BLaER1 (cell line): Measurements from ENCODE around the gene PALD1.
A peak's percentile ranks its signal among the peaks of the same experiment; 100 is the strongest.
"Not testable (repeated sequence)": the region's sequence is repeated elsewhere in the genome, so short reads cannot be mapped to it uniquely, and the experiment has no call there.

Source experiments
- H3K27ac ChIP-seq: shearing (Covaris generic); formaldehyde crosslinking; 2 replicates; pipeline ENCODE4 v1.8.1; 2022
- H3K27me3 ChIP-seq: shearing (Covaris generic); formaldehyde crosslinking; 2 replicates; pipeline ENCODE4 v1.8.1; 2022
- H3K36me3 ChIP-seq: shearing (Covaris generic); formaldehyde crosslinking; 2 replicates; pipeline ENCODE4 v1.8.1; 2022
- H3K4me1 ChIP-seq: shearing (Covaris generic); formaldehyde crosslinking; 2 replicates; pipeline ENCODE4 v1.8.1; 2022
- H3K4me2 ChIP-seq: shearing (Covaris generic); formaldehyde crosslinking; 2 replicates; pipeline ENCODE4 v1.8.1; 2022
- H3K4me3 ChIP-seq: shearing (Covaris generic); formaldehyde crosslinking; 2 replicates; pipeline ENCODE4 v1.8.1; 2022
- H3K9ac ChIP-seq: shearing (Covaris generic); formaldehyde crosslinking; 2 replicates; pipeline ENCODE4 v1.8.1; 2022
- H3K9me3 ChIP-seq: shearing (Covaris generic); formaldehyde crosslinking; 2 replicates; pipeline ENCODE4 v1.8.1; 2022
- H4K20me1 ChIP-seq: shearing (Covaris generic); formaldehyde crosslinking; 2 replicates; pipeline ENCODE4 v1.8.1; 2022
- Cebpa-rat ChIP-seq: shearing (Covaris generic); IDR thresholded peaks from 2 replicates; pipeline ENCODE4 v1.8.1; 2022

The PALD1 gene

DNA sequence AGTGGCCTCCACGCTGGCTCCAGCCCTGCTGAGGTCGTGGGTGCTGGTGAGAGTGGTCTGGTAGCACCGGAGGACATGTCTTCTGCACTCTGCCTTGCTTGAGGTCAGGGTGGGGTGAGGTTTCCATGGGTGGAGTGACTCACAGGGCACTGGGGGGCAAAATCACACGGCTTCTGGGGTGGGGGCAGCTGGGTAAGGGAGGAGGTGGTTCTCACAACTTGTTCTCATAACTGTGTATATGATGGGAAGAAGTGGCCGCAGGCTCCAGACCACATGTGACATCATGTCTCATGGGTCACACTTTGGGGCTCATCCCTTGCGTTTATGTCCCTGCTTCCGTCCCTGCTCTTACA lies 124.9 kb downstream of the PALD1 start:
- no peaks in the 10 kb centered on the region for H3K27me3 ChIP-seq
- TF ChIP-seq Cebpa-rat, result no peak
- peaks cover 34% of the 10 kb centered on the region for H3K4me1 ChIP-seq
- H3K4me3 ChIP-seq, result no peak overlapping the region
- H3K27ac ChIP-seq, result peak overlapping the region; percentile 23; the same call in 1 of the 2 replicates
- H3K9ac ChIP-seq, result no peak overlapping the region
- peak overlapping the region; percentile 68 for H3K4me2 ChIP-seq
- no peaks in the 10 kb centered on the region for H3K9me3 ChIP-seq
- no peaks in the 10 kb centered on the region for H3K36me3 ChIP-seq
- H4K20me1 ChIP-seq, result no peaks in the 10 kb centered on the region

- no peaks in the 10 kb centered on the region for H3K27me3 ChIP-seq
- no peaks in the 10 kb centered on the region for H3K9me3 ChIP-seq
- H4K20me1 ChIP-seq, result no peaks in the 10 kb centered on the region
- peaks cover 27% of the 10 kb centered on the region for H3K4me1 ChIP-seq
- no peak overlapping the region for H3K4me3 ChIP-seq
- no peak overlapping the region for H3K27ac ChIP-seq
- no peaks in the 10 kb centered on the region for H3K36me3 ChIP-seq
- H3K4me2 ChIP-seq, result no peak overlapping the region
- H3K9ac ChIP-seq, result no peak overlapping the region
- no peak for TF ChIP-seq Cebpa-rat
Observed at GRCh38 chr10:70604106-70604505, 125.5 kb downstream of the PALD1 start.

GRCh38 chr10:70605161-70605560 lies 126.6 kb downstream of the PALD1 start:
- Histone ChIP-seq H3K4me1 (peaks cover 22% of the 10 kb centered on the region), H3K27ac (no peak overlapping the region), H3K4me2 (no peak overlapping the region), H3K4me3 (no peak overlapping the region), H4K20me1 (no peaks in the 10 kb centered on the region), H3K36me3 (no peaks in the 10 kb centered on the region), H3K9ac (no peak overlapping the region), H3K9me3 (no peaks in the 10 kb centered on the region), H3K27me3 (no peaks in the 10 kb centered on the region)
- TF ChIP-seq Cebpa-rat, result no peak

DNA sequence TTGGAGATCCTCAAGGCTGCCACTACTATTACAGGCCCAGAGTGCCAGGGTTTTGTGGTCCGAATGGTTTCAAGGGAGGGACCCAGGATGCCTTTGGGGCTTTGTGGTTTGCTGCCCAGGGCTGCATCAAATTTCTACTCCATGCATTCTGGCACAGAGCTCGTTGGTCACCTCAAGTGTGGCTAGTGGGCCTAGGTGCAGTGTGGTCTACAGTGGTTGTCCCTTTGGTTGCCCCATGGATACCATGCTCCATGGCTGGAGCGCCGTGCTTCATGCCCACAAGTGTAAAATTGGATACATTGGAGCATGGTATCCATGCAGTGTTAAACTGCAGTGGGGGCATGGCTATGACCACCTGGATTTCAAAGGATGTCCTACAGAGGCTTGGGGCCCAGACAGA lies 129.4 kb downstream of the PALD1 start:
- Histone ChIP-seq H3K4me1 (peaks cover 10% of the 10 kb centered on the region), H4K20me1 (no peaks in the 10 kb centered on the region), H3K27me3 (no peaks in the 10 kb centered on the region), H3K27ac (no peak overlapping the region), H3K4me2 (no peak overlapping the region), H3K36me3 (no peaks in the 10 kb centered on the region), H3K9ac (no peak overlapping the region), H3K9me3 (no peaks in the 10 kb centered on the region), H3K4me3 (no peak overlapping the region)
- no peak for TF ChIP-seq Cebpa-rat

GRCh38 chr10:70613941-70614340 lies 135.4 kb downstream of the PALD1 start:
- Histone ChIP-seq H3K9ac (no peak overlapping the region), H3K27me3 (no peaks in the 10 kb centered on the region), H3K27ac (no peak overlapping the region), H3K4me2 (no peak overlapping the region), H3K36me3 (no peaks in the 10 kb centered on the region), H3K4me1 (no peaks in the 10 kb centered on the region), H3K9me3 (peaks cover 5% of the 10 kb centered on the region; the same call in 1 of the 2 replicates), H4K20me1 (no peaks in the 10 kb centered on the region), H3K4me3 (no peak overlapping the region)
- TF ChIP-seq Cebpa-rat, result no peak

DNA sequence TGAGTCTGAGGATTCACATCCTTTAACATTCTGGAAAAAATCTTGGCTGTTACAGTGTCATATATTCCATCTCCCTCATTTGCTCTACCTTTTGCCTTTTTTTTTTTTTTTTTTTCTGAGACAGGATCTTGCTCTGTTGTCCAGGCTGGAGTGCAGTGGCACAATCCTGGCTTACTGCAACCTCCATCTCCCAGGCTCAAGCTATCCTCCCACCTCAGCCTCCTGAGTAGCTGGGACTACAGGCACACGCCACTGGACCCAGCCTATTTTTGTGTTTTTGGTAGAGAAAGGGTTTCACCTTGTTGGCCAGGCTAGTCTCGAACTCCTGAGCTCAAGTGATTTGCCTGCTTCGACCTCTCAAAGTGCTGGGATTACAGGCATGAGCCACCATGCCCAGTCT lies 135.8 kb downstream of the PALD1 start:
- H3K36me3 ChIP-seq, H4K20me1 ChIP-seq, H3K4me3 ChIP-seq, H3K4me2 ChIP-seq, H3K9me3 ChIP-seq, H3K27me3 ChIP-seq, H3K4me1 ChIP-seq, H3K27ac ChIP-seq, H3K9ac ChIP-seq: not testable (repeated sequence)

DNA sequence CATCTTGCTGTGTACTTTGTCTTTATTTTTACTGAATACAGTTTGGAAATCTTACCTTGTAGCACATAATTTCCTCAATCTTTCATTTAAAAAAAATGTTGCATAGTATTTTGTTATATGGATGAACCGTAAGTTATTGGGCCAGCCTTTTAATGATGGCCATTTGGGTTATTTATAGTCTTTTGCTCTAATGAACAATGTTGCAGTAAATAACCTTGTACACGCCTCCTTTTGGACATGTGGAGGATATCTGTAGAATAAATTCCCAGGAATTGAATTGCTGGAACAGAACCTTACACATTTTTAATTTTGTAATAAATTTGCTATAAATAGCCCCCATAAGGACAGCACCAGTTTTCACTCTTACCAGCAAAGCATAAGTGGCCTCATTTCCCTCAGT lies 136.6 kb downstream of the PALD1 start:
- Histone ChIP-seq H3K9ac (no peak overlapping the region), H3K4me1 (no peaks in the 10 kb centered on the region), H4K20me1 (no peaks in the 10 kb centered on the region), H3K36me3 (no peaks in the 10 kb centered on the region), H3K27me3 (no peaks in the 10 kb centered on the region), H3K4me2 (no peak overlapping the region), H3K9me3 (peaks cover 12% of the 10 kb centered on the region), H3K4me3 (no peak overlapping the region), H3K27ac (no peak overlapping the region)
- TF ChIP-seq Cebpa-rat, result no peak

DNA sequence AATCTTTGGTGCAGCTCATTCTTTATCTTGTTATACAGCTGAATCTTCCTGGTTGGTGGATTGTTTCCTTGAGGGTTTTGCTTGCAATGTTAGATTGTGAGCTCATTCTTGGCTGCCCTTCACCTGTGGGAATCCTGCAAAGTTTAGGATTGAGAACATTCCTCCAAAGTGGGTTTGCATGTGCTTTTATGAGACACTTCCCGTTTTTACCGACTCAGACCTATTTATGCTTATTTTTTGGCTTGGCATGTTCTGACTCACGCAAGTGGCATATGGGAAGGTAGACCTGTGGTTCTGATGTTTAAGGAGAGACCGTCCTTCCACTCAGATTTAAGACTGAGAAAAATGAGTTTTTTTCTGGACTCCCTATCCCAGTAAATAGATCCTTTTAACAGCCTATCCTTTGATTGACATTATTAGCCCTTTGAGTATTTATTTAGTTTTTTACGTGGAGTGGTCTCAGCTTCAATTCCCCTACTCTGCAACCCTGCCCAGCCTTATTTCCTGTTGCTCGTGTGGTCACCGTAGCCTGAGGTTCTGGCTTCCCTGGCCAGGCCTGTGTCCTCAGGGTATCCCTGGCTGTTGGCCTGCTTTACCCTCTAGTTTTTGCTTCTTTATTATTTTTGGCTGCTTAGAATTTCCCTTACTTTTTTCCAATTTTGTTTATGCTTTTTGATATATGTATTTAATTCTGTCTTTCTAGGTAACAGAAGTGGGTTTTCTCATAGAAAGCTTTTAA lies 137.4 kb downstream of the PALD1 start:
- no peak overlapping the region for H3K4me3 ChIP-seq
- no peak overlapping the region for H3K9ac ChIP-seq
- H3K9me3 ChIP-seq, result peaks cover 18% of the 10 kb centered on the region
- TF ChIP-seq Cebpa-rat, result no peak
- H3K4me2 ChIP-seq, result no peak overlapping the region
- no peaks in the 10 kb centered on the region for H3K36me3 ChIP-seq
- no peaks in the 10 kb centered on the region for H4K20me1 ChIP-seq
- H3K27me3 ChIP-seq, result no peaks in the 10 kb centered on the region
- H3K27ac ChIP-seq, result no peak overlapping the region
- H3K4me1 ChIP-seq, result no peaks in the 10 kb centered on the region

- Histone ChIP-seq H4K20me1 (no peaks in the 10 kb centered on the region), H3K4me3 (no peak overlapping the region), H3K27ac (no peak overlapping the region), H3K9ac (no peak overlapping the region), H3K4me2 (no peak overlapping the region), H3K4me1 (no peaks in the 10 kb centered on the region), H3K36me3 (no peaks in the 10 kb centered on the region), H3K27me3 (no peaks in the 10 kb centered on the region), H3K9me3 (peaks cover 18% of the 10 kb centered on the region)
- no peak for TF ChIP-seq Cebpa-rat
Observed at GRCh38 chr10:70616761-70617160, 138.2 kb downstream of the PALD1 start.
